GM12874 (cell line): ENCODE measurements around the gene IFI30.

Experiments
- TF ChIP-seq, protein P1 (sequence below): IDR thresholded peaks from 2 replicates; pipeline ENCODE4 v1.5.1; 2011; ENCODE audit warnings: low read depth, mild to moderate bottlenecking, control low read depth, low read length, moderate library complexity; ENCODE audit not compliant: insufficient read depth

IFI30 gene

DNA sequence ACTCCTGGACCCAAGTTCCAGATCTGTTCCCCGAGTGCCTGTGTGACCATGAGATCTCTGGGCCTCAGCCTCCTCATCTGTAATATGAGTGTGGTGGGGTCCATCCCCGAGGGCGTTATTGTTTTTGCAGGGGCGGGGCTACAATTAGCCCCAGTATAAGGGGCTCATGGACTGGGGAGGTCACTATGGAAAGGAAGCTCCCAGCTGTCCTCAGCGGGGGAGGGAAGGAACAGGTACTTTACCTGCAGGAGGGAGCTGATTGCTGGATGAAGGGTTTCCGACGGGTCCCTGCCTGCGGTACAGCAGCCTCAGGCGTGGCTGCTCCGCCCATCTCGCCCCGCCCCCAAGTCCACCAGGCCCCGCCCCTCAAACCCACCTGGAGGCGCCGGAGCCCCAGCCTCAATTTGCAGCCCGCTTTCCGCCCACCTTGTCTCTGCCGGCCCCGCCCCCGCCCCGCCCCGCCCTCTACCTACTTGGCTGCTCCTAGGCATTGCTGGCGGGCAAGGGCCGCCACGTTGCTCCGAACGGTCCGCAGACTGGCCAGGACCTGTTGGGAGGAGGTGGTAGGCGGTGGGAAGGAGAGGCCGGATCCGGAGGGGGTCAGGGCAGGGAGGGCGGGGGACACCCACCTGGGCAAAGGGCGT lies 47.1 kb downstream of the IFI30 start:
- TF ChIP-seq, protein P1, sequence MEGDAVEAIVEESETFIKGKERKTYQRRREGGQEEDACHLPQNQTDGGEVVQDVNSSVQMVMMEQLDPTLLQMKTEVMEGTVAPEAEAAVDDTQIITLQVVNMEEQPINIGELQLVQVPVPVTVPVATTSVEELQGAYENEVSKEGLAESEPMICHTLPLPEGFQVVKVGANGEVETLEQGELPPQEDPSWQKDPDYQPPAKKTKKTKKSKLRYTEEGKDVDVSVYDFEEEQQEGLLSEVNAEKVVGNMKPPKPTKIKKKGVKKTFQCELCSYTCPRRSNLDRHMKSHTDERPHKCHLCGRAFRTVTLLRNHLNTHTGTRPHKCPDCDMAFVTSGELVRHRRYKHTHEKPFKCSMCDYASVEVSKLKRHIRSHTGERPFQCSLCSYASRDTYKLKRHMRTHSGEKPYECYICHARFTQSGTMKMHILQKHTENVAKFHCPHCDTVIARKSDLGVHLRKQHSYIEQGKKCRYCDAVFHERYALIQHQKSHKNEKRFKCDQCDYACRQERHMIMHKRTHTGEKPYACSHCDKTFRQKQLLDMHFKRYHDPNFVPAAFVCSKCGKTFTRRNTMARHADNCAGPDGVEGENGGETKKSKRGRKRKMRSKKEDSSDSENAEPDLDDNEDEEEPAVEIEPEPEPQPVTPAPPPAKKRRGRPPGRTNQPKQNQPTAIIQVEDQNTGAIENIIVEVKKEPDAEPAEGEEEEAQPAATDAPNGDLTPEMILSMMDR, result no peak

GRCh38 chr19:18221815-18222725 lies 48.5 kb downstream of the IFI30 start:
- TF ChIP-seq, protein P1, result no peak

DNA sequence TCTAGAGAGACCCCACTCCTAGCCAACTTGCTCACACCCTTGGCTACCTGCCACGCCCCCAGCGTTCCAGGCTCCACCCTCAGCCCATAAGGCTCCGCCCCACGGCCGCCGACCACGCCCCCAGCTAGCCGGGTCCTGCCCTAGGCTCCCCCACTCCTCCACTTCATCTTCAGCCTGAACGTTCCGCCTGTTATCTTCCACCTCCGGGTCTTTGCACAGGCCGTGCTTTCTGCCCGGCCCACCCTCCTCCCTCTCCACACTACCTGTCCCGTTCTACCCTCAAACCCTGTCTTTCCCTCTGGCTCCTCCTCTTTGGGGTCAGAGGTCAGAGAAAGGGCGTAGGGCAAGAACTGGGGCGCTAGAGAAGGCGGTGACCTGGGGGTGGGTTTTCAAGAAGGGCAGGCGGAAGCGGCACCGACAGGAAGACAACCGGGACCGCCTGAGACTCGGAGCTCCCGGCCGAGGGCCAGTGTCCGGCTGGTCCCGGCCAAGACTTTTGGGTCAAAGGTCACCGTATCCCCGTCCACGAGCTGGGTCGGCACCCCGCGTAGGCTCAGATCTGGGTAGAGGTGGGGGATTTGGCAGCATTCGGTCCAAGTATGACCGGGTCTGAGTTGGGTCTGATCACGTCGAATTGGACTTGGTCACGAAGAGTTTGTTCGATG lies 50.4 kb downstream of the IFI30 start:
- TF ChIP-seq, protein P1, result no peak

DNA sequence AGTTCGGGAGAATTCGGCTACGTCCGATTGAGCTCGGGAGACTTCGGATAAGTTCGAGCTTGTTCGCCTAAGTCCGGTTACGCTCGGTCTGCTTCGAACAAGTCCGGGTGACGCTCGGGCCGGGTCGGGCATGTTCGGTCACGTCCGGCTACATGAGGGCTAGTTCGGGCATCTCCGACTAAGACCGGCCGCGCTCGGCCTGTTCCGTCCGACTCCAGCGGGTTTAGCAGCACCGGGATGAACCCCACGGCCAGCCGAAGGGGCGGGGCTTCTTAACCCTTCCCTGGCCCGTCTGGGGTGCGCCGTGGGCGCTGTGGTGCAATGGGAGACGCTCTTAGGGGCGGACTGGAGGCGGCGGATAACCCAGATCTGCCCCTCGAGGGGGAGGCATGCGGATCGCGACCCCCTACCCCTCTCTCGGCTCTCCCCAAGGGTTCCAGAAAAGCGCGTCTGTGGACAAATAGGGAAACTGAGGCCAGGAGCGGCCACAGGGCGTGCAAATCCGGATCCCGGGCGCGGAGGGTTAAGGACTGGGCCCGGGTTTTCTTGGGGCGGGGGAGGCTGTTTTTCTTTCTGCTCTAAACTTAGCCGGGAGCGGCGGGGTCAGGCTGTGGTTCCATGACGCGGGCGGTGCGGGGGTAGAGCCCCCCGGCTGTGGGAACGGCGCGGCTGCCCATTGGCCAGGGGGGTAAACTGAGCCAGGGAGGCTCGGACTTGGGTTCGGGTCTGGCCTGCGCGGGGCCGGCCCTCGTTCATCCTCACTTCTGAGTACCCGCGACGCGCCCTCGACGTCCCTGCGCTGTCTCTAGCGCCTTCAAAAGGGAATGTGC lies 51.1 kb downstream of the IFI30 start:
- TF ChIP-seq, protein P1, result no peak

DNA sequence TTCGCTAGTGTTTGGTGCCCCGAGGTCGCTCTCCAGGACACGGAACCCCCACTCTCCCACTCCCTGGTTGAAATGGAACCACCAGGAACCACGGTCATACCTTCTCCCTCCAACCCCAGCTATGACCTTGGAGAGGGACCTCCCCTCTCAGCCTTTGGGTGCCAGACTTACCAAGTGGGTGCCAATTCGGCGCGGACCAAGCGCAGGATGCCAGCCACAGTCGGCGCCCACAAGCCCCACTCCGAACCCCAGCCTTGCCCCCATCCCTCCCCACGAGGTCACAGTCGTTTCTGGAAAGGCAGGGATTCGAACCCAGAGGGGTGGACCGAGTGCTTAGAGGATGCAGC lies 51.7 kb downstream of the IFI30 start:
- TF ChIP-seq, protein P1, result no peak

- TF ChIP-seq, protein P1, result no peak
These were observed 52.3 kb downstream of the IFI30 start, which contains the start of gene PDE4C for GRCh38 chr19:18225702-18226468. TSS of gene PDE4C (minus strand) at chr19:18226438. CDS start at chr19:18226415, 23 bp downstream.
